T-helper 2 cell treated with Interferon-gamma antibody and Interleukin-4, amounts not matched to agents 5 μg/mL and 100 μg/mL, for 36 hours (primary cell): Measurements from ENCODE around the gene C2CD2.
"Not testable (repeated sequence)": the region's sequence is repeated elsewhere in the genome, so short reads cannot be mapped to it uniquely, and the experiment has no call there.

ENCODE experiments used
- DNase-seq: peaks from one replicate; pipeline ENCODE4 v3.0.0; 2021; ENCODE audit warnings: low spot score
- H3K27ac Mint-ChIP-seq: one replicate; pipeline ENCODE4 v1.8.0; 2021; ENCODE audit warnings: mild to moderate bottlenecking, mixed read lengths
- H3K27me3 Mint-ChIP-seq: one replicate; pipeline ENCODE4 v1.8.0; 2021; ENCODE audit warnings: low read depth, mixed read lengths
- H3K36me3 Mint-ChIP-seq: one replicate; pipeline ENCODE4 v1.8.0; 2021; ENCODE audit warnings: low read depth, mixed read lengths
- H3K4me1 Mint-ChIP-seq: one replicate; pipeline ENCODE4 v1.8.0; 2021; ENCODE audit warnings: low read depth, mixed read lengths
- H3K4me3 Mint-ChIP-seq: one replicate; pipeline ENCODE4 v1.8.0; 2022; ENCODE audit warnings: mild to moderate bottlenecking, moderate library complexity, mixed read lengths
- H3K9me3 Mint-ChIP-seq: one replicate; pipeline ENCODE4 v1.8.0; 2021; ENCODE audit warnings: mixed read lengths

Gene C2CD2

DNA sequence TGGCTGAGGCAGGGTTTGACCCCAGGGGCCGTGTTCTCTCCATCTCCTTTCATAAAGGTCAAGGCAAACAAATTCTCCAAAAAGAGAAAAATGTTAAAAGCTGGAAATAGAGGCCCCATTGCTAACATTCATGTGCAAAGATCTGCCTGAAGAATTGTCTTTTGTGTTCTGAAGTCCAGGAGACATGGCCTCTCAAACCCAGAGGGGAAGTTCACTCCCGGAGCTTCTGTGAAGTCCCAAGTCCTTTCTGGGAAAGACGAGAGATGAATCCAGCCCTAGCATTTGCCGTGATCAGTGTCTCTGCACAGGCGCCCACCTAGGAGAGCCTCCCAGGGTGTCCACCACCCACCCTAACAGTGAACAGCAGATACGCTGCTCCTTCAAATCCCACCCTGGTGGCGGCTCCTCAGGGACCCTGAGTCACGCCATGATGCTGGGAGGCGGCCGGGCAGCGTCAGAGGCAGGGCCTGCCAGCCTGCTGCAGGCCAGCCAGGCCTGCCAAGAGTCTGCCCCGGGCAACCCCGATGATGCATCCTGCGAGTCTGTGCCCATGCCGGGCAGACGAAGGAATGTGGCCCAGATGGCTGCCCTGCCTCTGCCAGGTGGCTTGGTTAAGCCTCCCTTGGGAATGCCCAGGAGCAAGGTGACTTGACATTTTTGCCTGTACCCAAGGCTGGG is 5.2 kb upstream of the C2CD2 start:
- no peaks in the 10 kb centered on the region for H3K36me3 Mint-ChIP-seq
- H3K27me3 Mint-ChIP-seq, result peaks cover 22% of the 10 kb centered on the region
- no peak overlapping the region for H3K4me3 Mint-ChIP-seq
- H3K27ac Mint-ChIP-seq, result no peak overlapping the region
- no peak for DNase-seq
- no peaks in the 10 kb centered on the region for H3K9me3 Mint-ChIP-seq
- peaks cover 14% of the 10 kb centered on the region for H3K4me1 Mint-ChIP-seq

DNA sequence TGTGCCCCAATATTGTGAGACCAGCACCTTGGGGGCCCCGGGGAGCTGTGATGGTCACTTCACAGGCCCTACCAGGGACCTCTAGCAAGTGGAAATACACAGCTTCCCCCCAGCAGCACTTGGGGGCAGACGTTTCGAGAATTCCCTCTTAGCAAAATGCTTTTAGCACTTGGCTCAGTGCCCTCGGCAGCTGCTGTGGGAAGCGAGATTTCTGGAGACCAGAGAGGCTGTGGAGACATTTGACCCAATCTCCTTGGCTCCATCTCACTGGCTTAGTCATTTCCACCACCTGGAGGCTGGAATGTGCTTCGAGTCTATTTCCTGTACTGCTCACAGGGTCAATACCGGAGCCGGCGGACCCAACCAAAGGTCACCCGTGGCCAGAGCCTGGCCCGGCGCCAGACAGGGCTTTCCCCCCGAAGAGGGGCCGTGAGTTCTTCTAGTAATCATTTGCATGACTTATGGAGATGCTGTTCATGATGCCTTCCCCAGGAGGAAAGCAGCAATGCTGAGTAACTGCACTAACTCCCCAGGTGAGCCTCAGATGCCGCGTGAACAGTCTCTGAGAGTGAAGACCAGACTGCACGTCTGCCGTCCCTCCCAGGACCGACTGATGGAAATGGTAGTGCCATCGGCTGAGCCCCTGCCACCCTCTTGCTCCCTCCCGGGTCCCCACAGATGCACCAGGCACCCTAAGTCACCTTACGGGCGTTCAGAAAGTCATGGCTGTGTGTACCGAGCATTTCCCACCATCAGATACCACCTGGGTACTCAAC is 4.4 kb upstream of the C2CD2 start:
- no peak for DNase-seq
- H3K4me3 Mint-ChIP-seq, result no peak overlapping the region
- peaks cover 14% of the 10 kb centered on the region for H3K4me1 Mint-ChIP-seq
- H3K9me3 Mint-ChIP-seq, result no peaks in the 10 kb centered on the region
- no peak overlapping the region for H3K27ac Mint-ChIP-seq
- H3K27me3 Mint-ChIP-seq, result peaks cover 22% of the 10 kb centered on the region
- no peaks in the 10 kb centered on the region for H3K36me3 Mint-ChIP-seq

DNA sequence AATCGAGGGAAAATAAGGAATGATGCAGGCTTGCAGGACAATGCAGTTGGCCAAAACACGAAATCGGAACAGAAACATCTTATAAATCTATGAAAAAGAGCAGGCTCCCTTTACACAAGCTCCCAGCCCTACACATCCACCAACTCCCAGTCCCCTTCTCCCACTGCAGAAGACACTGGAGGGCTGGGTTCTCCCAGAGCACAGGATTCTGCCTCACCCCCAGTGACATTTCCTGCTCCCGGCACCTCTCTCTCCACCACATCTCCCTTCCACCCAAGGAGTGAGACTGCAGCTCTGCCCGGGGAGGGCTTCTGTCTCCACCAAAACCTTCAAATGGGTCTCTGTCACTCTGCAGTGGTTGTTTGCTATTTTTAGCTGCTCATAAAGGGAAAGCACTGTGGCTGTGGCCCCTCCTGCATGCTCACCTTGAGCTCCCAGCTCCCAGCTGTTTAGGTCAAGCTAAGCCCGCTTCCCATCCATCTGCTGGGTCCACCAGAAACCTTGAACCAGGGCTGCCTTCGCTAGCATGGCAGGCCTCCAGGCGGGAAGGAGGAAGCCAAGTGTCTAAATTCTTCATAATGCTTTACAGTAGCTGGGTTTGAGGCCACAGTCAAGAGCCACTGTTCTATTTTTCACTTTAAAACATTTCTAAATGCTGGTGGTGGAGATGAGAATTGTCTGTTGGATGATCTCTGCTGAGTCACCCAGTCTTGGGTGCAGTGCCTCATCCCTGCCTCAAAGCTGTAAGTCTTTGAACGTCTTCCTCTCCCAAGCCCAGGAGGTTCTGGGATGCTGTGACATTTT is 3.3 kb upstream of the C2CD2 start:
- H3K36me3 Mint-ChIP-seq, result no peaks in the 10 kb centered on the region
- peaks cover 14% of the 10 kb centered on the region for H3K4me1 Mint-ChIP-seq
- H3K4me3 Mint-ChIP-seq, result no peak overlapping the region
- H3K9me3 Mint-ChIP-seq, result no peaks in the 10 kb centered on the region
- H3K27ac Mint-ChIP-seq, result no peak overlapping the region
- no peak for DNase-seq
- peaks cover 23% of the 10 kb centered on the region for H3K27me3 Mint-ChIP-seq

DNA sequence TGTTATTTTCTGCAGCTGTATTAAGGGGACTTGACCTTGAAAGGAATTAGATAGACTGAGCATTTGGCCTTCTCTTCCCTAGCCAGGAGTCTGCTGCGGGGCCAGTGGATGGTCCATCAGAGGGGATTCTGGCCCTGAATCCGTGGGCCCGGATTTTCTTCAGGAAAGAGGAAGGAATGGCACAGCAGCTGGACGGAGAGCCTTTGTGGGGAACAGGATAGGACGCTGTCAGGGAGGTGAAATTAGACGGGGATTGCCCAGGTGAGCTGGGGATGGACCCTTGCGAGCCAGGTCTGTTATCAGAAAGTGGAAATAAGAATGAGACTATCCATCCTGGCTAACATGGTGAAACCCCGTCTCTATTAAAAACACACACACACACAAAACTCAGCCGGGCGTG is 1.7 kb upstream of the C2CD2 start:
- H3K27me3 Mint-ChIP-seq, result peaks cover 23% of the 10 kb centered on the region
- no peak overlapping the region for H3K4me3 Mint-ChIP-seq
- H3K27ac Mint-ChIP-seq, result no peak overlapping the region
- H3K9me3 Mint-ChIP-seq, result no peaks in the 10 kb centered on the region
- peaks cover 8% of the 10 kb centered on the region for H3K4me1 Mint-ChIP-seq
- no peak for DNase-seq
- no peaks in the 10 kb centered on the region for H3K36me3 Mint-ChIP-seq

DNA sequence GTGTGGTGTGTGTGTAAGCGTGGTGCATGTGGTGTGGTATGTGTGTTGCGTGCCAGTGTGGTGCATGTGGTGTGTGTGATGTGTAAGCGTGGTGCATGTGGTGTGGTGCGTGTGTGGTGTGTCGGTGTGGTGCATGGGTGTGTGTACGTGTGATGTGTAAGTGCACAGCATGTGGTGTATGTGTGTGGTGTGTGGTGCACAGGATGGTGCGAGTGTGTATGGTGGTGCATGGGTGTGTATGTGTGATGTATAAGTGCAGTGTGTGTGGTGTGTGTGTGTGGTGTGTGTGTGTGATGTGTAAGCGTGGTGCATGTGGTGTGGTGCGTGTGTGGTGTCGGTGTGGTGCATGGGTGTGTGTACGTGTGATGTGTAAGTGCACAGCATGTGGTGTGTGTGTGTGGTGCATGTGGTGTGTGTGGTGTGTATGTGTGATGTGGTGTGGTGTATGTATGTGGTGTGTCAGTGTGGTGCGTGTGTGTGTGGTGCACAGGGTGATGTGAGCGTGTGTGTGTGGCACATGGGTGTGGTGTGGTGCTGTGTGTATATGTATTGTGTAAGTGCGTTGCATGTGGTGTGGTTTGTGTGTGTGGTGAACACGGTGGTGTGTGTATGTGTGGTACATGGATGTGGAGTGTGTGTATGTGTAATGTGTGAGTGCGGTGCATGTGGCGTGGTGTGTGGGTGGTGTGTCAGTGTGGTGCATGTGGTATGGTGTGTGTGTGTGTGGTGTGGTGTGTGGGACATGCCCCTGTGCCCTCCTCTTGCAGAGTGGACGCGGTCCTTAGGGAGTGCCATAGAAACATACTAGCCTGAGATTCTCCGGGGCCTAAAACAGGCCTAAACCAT is 1.1 kb upstream of the C2CD2 start:
- no peak for DNase-seq
- no peak overlapping the region for H3K27ac Mint-ChIP-seq

DNA sequence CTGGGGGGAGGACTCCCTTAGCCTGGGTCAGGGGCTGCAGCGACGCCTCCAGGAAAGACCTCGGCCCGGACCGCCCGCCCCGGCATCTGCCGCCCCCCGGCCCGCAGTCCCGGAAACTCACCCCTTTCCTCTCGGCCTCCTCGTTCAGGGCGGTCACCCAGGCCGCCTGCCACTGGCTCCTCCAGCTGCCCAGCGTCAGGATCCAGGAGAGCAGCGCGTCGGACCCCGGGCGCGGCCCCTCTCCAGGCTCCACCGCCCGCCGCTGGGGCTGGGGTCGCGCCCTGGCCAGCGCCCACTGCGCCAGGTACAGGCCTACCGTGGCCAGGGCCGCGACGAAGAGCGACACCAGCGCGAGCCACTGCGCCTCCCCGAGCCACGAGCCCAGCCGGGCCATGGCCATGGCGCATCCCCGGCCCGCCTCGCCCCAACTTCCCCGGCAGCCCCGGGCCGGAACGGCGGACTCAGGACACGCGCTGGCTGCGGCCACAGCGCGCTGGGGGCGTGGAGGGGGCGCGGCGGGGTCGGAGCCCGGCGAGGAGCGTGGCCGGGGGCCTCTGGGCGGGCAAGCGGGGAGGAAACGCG is 478 bp downstream of the C2CD2 start:
- Mint-ChIP-seq H3K36me3 (no peaks in the 10 kb centered on the region), H3K27ac (no peak overlapping the region), H3K9me3 (no peaks in the 10 kb centered on the region), H3K4me1 (peaks cover 8% of the 10 kb centered on the region), H3K27me3 (peaks cover 21% of the 10 kb centered on the region), H3K4me3 (no peak overlapping the region)
- no peak for DNase-seq

More for the DNA sequence above, 1.1 kb upstream of the C2CD2 start:
- H3K4me1 Mint-ChIP-seq, result peaks cover 8% of the 10 kb centered on the region
- peaks cover 21% of the 10 kb centered on the region for H3K27me3 Mint-ChIP-seq
- peak overlapping the region; percentile 40 for H3K4me3 Mint-ChIP-seq
- no peaks in the 10 kb centered on the region for H3K36me3 Mint-ChIP-seq
- no peaks in the 10 kb centered on the region for H3K9me3 Mint-ChIP-seq

DNA sequence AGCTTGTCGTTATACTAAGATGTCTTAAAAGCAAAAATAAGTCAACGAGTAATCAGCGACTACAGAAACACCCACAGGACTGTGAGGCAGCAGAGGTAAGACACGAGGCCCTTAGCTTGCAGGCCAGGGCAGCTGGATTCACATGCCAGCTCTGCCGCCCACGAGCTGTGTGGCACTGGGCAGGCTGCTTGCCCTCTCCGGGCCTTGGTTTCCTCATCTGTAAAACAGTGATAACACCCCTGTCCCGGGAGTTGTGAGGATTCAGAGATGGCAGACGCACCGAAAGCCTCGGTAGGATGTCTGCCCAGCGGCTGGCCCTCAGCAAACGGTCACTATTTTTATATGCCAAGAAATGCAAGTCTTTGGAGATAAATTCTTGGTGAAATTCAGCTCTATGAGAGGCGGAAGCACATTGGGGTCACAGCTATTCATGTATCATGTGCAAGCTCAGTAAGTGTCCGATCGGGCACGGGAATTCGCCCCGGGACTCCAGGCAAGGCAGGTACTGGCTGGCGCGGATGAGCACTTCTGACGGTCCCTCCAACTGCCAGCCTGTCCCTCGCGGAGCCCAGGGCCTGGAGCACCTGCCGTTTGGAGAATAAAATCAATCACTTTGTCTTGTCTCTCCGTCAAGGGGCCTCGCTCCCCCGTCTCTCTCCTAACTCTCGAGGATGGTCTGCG is 1.1 kb downstream of the C2CD2 start:
- DNase-seq, result no peak
- Mint-ChIP-seq H3K27me3 (peaks cover 21% of the 10 kb centered on the region), H3K4me3 (peak overlapping the region; percentile 50), H3K36me3 (no peaks in the 10 kb centered on the region), H3K4me1 (peaks cover 8% of the 10 kb centered on the region), H3K9me3 (no peaks in the 10 kb centered on the region), H3K27ac (no peak overlapping the region)

DNA sequence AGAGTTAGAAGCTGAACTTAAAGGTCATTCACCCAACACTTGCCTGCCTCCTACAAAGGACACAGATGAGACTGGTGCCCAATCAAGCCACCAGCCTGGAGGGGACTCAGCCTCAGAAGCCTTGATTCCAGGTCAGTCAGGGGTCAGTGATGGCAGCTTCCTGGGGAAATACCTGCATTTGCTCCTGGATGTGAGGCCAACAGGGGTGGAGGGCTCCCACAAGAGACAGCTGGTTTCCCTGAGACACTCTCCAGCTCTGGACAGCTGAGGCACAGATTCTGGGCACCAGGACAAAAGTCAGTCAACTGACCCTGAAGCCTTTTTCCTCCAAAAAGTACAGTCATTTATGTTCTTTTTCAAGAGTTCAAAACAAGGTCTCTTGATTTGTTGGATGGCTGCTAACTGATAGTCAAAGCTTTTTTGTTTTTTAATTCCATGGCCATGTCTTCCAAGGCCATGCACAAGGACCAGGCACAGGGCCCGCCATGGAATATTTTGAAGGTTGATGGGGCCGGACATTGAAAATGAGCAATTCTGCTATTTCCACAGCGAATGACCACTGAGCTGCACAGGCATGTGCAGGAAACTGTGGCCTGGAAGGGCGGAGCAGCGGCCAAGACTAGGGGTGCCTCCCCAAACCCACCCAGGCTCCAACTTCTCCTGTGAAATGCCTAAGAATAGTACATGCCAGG is 1.8 kb downstream of the C2CD2 start:
- no peaks in the 10 kb centered on the region for H3K36me3 Mint-ChIP-seq
- H3K27ac Mint-ChIP-seq, result no peak overlapping the region
- H3K4me3 Mint-ChIP-seq, result peak overlapping the region; percentile 51
- no peaks in the 10 kb centered on the region for H3K9me3 Mint-ChIP-seq
- peaks cover 21% of the 10 kb centered on the region for H3K27me3 Mint-ChIP-seq
- DNase-seq, result no peak
- H3K4me1 Mint-ChIP-seq, result peaks cover 6% of the 10 kb centered on the region

DNA sequence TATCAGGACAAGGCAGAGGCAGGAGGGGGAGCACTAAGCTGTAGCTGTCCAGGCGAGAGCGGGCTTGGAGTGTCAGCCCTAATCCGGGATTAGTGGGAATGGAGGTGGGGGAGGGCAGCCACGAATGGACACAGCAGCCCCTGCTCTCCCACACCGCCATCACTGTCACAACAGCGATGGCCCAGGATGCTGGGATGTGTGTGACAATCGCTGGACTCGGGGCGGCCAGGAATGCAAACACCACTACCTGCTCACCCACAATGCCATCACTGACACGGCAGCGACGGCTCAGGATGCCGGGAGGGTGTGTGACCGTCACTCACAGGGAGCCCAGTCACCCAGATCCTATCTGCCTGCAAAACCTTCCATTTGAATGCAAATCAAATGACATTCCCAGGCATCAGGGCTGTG is 2.9 kb downstream of the C2CD2 start:
- no peaks in the 10 kb centered on the region for H3K36me3 Mint-ChIP-seq
- H3K4me3 Mint-ChIP-seq, result no peak overlapping the region
- no peak for DNase-seq
- peaks cover 21% of the 10 kb centered on the region for H3K27me3 Mint-ChIP-seq
- no peak overlapping the region for H3K27ac Mint-ChIP-seq
- peaks cover 5% of the 10 kb centered on the region for H3K4me1 Mint-ChIP-seq
- no peaks in the 10 kb centered on the region for H3K9me3 Mint-ChIP-seq

DNA sequence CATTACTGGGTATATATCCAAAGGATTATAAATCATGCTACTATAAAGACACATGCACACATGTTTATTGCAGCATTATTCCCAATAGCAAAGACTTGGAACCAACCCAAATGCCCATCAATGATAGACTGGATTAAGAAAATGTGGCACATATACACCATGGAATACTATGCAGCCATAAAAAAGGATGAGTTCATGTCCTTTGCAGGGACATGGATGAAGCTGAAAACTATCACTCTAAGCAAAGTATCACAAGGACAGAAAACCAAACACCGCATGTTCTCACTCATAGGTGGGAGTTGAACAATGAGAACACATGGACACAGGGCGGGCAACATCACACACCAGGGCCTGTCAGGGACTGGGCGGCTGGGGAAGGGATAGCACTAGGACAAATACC is 4.2 kb downstream of the C2CD2 start:
- H3K4me1 Mint-ChIP-seq, H3K9me3 Mint-ChIP-seq, H3K36me3 Mint-ChIP-seq, H3K4me3 Mint-ChIP-seq, H3K27ac Mint-ChIP-seq, DNase-seq: not testable (repeated sequence)
- peaks cover 18% of the 10 kb centered on the region for H3K27me3 Mint-ChIP-seq

DNA sequence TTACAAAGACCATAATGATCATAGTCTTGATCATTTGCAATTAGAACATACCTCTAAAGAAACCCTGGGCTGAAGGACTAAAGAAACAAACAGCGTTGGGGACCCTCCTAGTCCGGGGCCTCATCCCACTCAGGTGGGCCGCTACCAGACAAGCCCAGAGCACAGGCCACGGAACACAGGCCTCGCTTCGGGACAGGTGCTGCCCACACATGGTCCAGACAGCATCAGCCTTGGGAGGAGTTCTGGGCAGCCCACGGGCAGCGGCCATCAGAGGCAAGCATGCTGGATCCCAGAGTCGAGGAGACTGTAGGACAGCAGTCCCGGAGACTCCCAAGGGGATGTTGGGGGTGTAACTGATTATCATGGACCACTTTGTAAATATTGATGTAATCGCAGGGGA is 4.9 kb downstream of the C2CD2 start:
- H3K36me3 Mint-ChIP-seq, result no peaks in the 10 kb centered on the region

DNA sequence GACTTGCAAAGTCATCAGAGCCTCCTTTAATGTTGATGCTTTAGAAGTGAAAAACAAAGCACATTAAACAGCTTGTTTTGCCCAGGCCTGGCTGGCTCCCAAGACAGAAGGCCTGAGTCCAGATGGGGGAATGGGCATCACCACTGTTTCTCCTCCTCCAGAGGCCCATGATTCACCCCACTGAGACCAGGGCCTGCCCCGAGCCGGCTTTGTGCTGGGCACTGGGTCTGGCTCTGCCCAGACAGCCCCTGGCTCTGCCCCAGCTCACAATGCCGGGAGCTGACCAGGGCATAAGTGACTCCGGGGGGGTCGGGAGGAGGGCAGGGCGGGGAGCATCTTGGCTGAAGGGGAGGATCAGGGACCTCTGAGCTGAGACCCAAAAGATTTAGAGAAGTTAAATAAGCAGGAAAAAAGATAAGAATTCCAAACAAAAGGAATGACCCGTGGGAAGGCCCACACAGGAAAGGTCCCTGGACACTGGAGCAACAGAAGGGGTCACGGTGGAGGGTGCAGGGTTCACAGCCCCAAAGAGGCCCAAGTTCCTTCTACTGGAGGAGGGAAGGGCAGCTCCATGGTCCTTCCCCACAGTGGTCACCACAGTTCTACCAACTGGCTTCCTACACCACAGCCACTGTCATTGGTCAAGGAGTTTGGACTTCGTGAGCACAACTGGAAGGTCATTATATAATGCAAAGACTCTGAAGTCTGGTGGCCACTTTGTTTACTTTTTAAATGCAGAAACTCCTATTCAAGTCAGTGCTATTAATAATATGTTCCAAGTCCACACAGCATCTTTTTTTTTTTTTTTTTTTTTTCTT is 5.5 kb downstream of the C2CD2 start:
- DNase-seq, result no peak
- no peaks in the 10 kb centered on the region for H3K4me1 Mint-ChIP-seq
- peaks cover 15% of the 10 kb centered on the region for H3K27me3 Mint-ChIP-seq
- no peak overlapping the region for H3K4me3 Mint-ChIP-seq
- H3K9me3 Mint-ChIP-seq, result no peaks in the 10 kb centered on the region
- H3K36me3 Mint-ChIP-seq, result no peaks in the 10 kb centered on the region
- H3K27ac Mint-ChIP-seq, result no peak overlapping the region

More for the DNA sequence above, 4.9 kb downstream of the C2CD2 start:
- H3K27ac Mint-ChIP-seq, result no peak overlapping the region
- DNase-seq, result no peak
- H3K4me1 Mint-ChIP-seq, result no peaks in the 10 kb centered on the region
- no peak overlapping the region for H3K4me3 Mint-ChIP-seq
- no peaks in the 10 kb centered on the region for H3K9me3 Mint-ChIP-seq
- peaks cover 15% of the 10 kb centered on the region for H3K27me3 Mint-ChIP-seq
